Gastroesophageal sphincter (tissue), 3 donors: ENCODE data around the gene AUTS2.

Experiments
- EP300 ChIP-seq: sonication (generic); formaldehyde crosslinking; IDR thresholded peaks from one replicate; pipeline ENCODE4 v1.6.1; 2017; ENCODE audit warnings: antibody characterized with exemption, mild to moderate bottlenecking
- POLR2AphosphoS5 ChIP-seq: sonication (generic); formaldehyde crosslinking; IDR thresholded peaks from one replicate; pipeline ENCODE4 v1.6.1; 2017; ENCODE audit warnings: antibody characterized with exemption
- TF ChIP-seq, protein P1 (sequence below), 4 experiments: fragments of 200-600 bp in 2 of 4; fragments of 450-650 bp in 2 of 4; sonication (generic) in 1 of 4; IDR thresholded peaks; one replicate each; pipeline ENCODE4 v1.5.1; 2017 to 2019; ENCODE audit warnings: antibody characterized with exemption in 4 of 4, mild to moderate bottlenecking in 2 of 4, moderate library complexity in 2 of 4

- TF ChIP-seq, protein P1, sequence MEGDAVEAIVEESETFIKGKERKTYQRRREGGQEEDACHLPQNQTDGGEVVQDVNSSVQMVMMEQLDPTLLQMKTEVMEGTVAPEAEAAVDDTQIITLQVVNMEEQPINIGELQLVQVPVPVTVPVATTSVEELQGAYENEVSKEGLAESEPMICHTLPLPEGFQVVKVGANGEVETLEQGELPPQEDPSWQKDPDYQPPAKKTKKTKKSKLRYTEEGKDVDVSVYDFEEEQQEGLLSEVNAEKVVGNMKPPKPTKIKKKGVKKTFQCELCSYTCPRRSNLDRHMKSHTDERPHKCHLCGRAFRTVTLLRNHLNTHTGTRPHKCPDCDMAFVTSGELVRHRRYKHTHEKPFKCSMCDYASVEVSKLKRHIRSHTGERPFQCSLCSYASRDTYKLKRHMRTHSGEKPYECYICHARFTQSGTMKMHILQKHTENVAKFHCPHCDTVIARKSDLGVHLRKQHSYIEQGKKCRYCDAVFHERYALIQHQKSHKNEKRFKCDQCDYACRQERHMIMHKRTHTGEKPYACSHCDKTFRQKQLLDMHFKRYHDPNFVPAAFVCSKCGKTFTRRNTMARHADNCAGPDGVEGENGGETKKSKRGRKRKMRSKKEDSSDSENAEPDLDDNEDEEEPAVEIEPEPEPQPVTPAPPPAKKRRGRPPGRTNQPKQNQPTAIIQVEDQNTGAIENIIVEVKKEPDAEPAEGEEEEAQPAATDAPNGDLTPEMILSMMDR (IDR thresholded peaks at IDR 0.05), result no peak
- TF ChIP-seq POLR2AphosphoS5 (no peak), EP300 (no peak)
Observed at GRCh38 chr7:70336536-70336935, 738.3 kb downstream of the AUTS2 start.
